ENCODE results near the gene ZKSCAN8.
A peak's percentile ranks its signal among the peaks of the same experiment; 100 is the strongest.
"Not testable (repeated sequence)": the region's sequence is repeated elsewhere in the genome, so short reads cannot be mapped to it uniquely, and the experiment has no call there.

Gene ZKSCAN8

GRCh38 chr6:28141500-28142329 is at the start of gene ZKSCAN8:
Gene ZKSCAN8 (plus strand): TSS chr6:28141883. CDS start chr6:28148408, 6,525 bp downstream.
- peak; percentile 74 for DNase-seq

GRCh38 chr6:28102222-28102621 is 39.5 kb upstream of the ZKSCAN8 start:
- not testable (repeated sequence) for DNase-seq

GRCh38 chr6:28102699-28103098 is 39.0 kb upstream of the ZKSCAN8 start:
- DNase-seq: not testable (repeated sequence)

- DNase-seq: peak; percentile 84
Measured at GRCh38 chr6:28104392-28105244, 37.1 kb upstream of the ZKSCAN8 start.

- no peak for DNase-seq
Measured at GRCh38 chr6:28105245-28105639, 36.4 kb upstream of the ZKSCAN8 start.

GRCh38 chr6:28107506-28107905 is 34.2 kb upstream of the ZKSCAN8 start:
- DNase-seq: no peak

- DNase-seq: no peak
Measured at GRCh38 chr6:28111964-28112363, 29.7 kb upstream of the ZKSCAN8 start.

- DNase-seq: no peak
Measured at GRCh38 chr6:28115799-28116198, 25.9 kb upstream of the ZKSCAN8 start.

- no peak for DNase-seq
Measured at GRCh38 chr6:28117386-28118050, 24.2 kb upstream of the ZKSCAN8 start.

GRCh38 chr6:28118217-28118616 is 23.5 kb upstream of the ZKSCAN8 start:
- no peak for DNase-seq

- DNase-seq: no peak
Measured at GRCh38 chr6:28121876-28122275, 19.8 kb upstream of the ZKSCAN8 start.

- not testable (repeated sequence) for DNase-seq
Measured at GRCh38 chr6:28122283-28122682, 19.4 kb upstream of the ZKSCAN8 start.

GRCh38 chr6:28124350-28124970 is 17.2 kb upstream of the ZKSCAN8 start, which contains the start of gene ZSCAN16:
Gene ZSCAN16 (plus strand): TSS chr6:28124609. CDS start chr6:28125444, 835 bp downstream.
- peak; percentile 76 for DNase-seq

- no peak for DNase-seq
Measured at GRCh38 chr6:28124971-28125353, 16.7 kb upstream of the ZKSCAN8 start.

GRCh38 chr6:28125401-28125800 is 16.3 kb upstream of the ZKSCAN8 start:
- DNase-seq: no peak

GRCh38 chr6:28134015-28134414 is 7.7 kb upstream of the ZKSCAN8 start:
- peak; percentile 23 for DNase-seq

GRCh38 chr6:28134716-28135115 is 7.0 kb upstream of the ZKSCAN8 start:
- DNase-seq: no peak

GRCh38 chr6:28135393-28135792 is 6.3 kb upstream of the ZKSCAN8 start:
- no peak for DNase-seq

- DNase-seq: peak; percentile 74
Measured at GRCh38 chr6:28136585-28137504, 4.8 kb upstream of the ZKSCAN8 start.

GRCh38 chr6:28137505-28137981 is 4.1 kb upstream of the ZKSCAN8 start:
- no peak for DNase-seq

GRCh38 chr6:28139860-28140543 is 1.7 kb upstream of the ZKSCAN8 start:
- DNase-seq: no peak

Data from activated CD8-positive, alpha-beta memory T cell treated with anti-CD3 and anti-CD28 coated beads, Interleukin-2, amount 50 U/mL, for 4 hours (primary cell).